Tibial artery (tissue), 4 donors: ENCODE measurements around the gene ARHGEF38.

ENCODE experiments used
- DNase-seq, 2 donors: peaks; one replicate each; pipeline ENCODE4 v3.0.0-alpha.2; 2019
- H3K27ac ChIP-seq, 2 donors: fragments of 200-600 bp; sonication (generic) in 1 of 2; 1 replicate in 1 of 2; 2 replicates in 1 of 2; pipeline ENCODE4 v1.5.1; 2018 to 2019; ENCODE audit warnings: mild to moderate bottlenecking in 1 of 2
- H3K27me3 ChIP-seq, 2 donors: fragments of 200-600 bp; sonication (generic) in 1 of 2; one replicate each; pipeline versions ENCODE4 v1.5.1 to v1.6.0; 2016 to 2019
- H3K36me3 ChIP-seq, 3 donors: fragments of 200-600 bp; sonication (generic) in 2 of 3; one replicate each; pipeline ENCODE4 v1.5.1; 2016 to 2019; ENCODE audit warnings: mild to moderate bottlenecking in 2 of 3
- H3K4me1 ChIP-seq, 4 donors: fragments of 200-600 bp; sonication (generic) in 2 of 4; 1 replicate in 3 of 4; 2 replicates in 1 of 4; pipeline ENCODE4 v1.5.1; 2016 to 2019
- H3K4me3 ChIP-seq, 2 donors: fragments of 200-600 bp; sonication (generic) in 1 of 2; 1 replicate in 1 of 2; 2 replicates in 1 of 2; pipeline ENCODE4 v1.5.1; 2018 to 2019; ENCODE audit warnings: mild to moderate bottlenecking in 2 of 2
- H3K9me3 ChIP-seq, 3 donors: fragments of 200-600 bp; sonication (generic) in 1 of 3; one replicate each; pipeline ENCODE4 v1.5.1; 2016 to 2019
- CTCF ChIP-seq, 2 experiments: fragments of 200-600 bp in 1 of 2; fragments of 450-650 bp in 1 of 2; IDR thresholded peaks; one replicate each; pipeline ENCODE4 v1.5.1; 2017 to 2019; ENCODE audit warnings: antibody characterized with exemption in 2 of 2, mild to moderate bottlenecking in 1 of 2, moderate library complexity in 1 of 2
- intact Hi-C: fragments of 100-400 bp; cut with DNase I; formaldehyde crosslinking; loops from one replicate; pipeline ENCODE4 v1.15.0; 2023; ENCODE audit warnings: low total_unique reads

ARHGEF38 gene

DNA sequence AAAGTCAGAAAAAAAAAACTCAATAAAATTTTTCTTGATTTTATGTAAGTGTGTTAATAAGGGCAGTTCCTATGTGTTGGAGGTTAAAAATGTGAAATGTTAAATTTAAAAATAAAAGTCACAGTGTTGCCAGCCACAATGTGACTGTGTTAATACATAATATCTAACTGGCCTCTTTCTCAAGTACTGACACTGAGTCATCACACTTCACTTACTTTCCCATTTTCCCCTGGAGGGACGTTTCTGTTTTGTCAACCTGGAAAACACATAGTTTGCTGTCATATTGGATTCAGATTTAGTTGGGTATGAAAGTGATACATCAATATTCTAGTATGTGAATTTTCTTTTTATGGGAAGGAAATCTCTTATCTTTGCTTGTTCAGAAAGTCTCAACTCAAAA lies 46.4 kb downstream of the ARHGEF38 start:
- DNase-seq, result no peak
- Histone ChIP-seq H3K27me3 (no peaks in the 10 kb centered on the region), H3K27ac (no peak overlapping the region), H3K36me3 (no peaks in the 10 kb centered on the region), H3K9me3 (no peaks in the 10 kb centered on the region), H3K4me3 (no peak overlapping the region), H3K4me1 (no peaks in the 10 kb centered on the region)
- no peak for TF ChIP-seq CTCF (IDR thresholded peaks at IDR 0.05)
- intact Hi-C loops, result no loop called here

- no peak for TF ChIP-seq CTCF (IDR thresholded peaks at IDR 0.05)
- no peaks in the 10 kb centered on the region for H3K4me1 ChIP-seq
- intact Hi-C loops, result no loop called here
- no peaks in the 10 kb centered on the region for H3K36me3 ChIP-seq
- no peaks in the 10 kb centered on the region for H3K27me3 ChIP-seq
- no peak for DNase-seq
- H3K27ac ChIP-seq, result no peak overlapping the region
- no peaks in the 10 kb centered on the region for H3K9me3 ChIP-seq
- H3K4me3 ChIP-seq, result no peak overlapping the region
Observed at GRCh38 chr4:105599482-105599881, 47.1 kb downstream of the ARHGEF38 start.

- intact Hi-C loops, result no loop called here
- no peaks in the 10 kb centered on the region for H3K36me3 ChIP-seq
Observed at GRCh38 chr4:105599932-105600655, 47.7 kb downstream of the ARHGEF38 start.

GRCh38 chr4:105600951-105601350 lies 48.5 kb downstream of the ARHGEF38 start:
- intact Hi-C loops, result no loop called here
- DNase-seq, result no peak

More at GRCh38 chr4:105599932-105600655, 47.7 kb downstream of the ARHGEF38 start:
- Histone ChIP-seq H3K4me1 (no peaks in the 10 kb centered on the region), H3K9me3 (no peaks in the 10 kb centered on the region), H3K27me3 (no peaks in the 10 kb centered on the region), H3K4me3 (no peak overlapping the region), H3K27ac (no peak overlapping the region)
- no peak for DNase-seq
- TF ChIP-seq CTCF (IDR thresholded peaks at IDR 0.05), result no peak

DNA sequence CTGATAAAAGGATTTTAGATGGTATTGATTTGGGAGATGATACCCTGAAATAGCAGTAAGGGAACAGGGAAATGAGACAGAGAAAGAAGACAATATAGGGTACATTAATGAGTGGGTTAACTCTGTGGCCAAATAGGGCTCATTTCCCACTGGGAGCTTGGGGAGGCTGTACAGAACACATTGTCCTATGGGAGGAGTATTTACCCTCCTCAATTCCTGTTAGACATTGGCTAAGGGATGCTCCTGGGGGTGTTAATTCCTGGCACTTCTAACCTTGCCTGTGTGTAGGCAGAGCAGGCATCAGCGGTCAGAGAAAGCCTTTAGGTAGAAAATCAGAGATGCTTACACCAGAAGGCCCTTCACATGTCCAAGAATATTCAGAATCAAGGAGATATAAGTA lies 49.0 kb downstream of the ARHGEF38 start:
- no peaks in the 10 kb centered on the region for H3K9me3 ChIP-seq
- H3K4me1 ChIP-seq, result no peaks in the 10 kb centered on the region
- H3K36me3 ChIP-seq, result no peaks in the 10 kb centered on the region
- DNase-seq, result no peak
- no peak for TF ChIP-seq CTCF (IDR thresholded peaks at IDR 0.05)
- intact Hi-C loops, result no loop called here
- H3K27ac ChIP-seq, result no peak overlapping the region
- H3K27me3 ChIP-seq, result no peaks in the 10 kb centered on the region
- H3K4me3 ChIP-seq, result no peak overlapping the region

More at GRCh38 chr4:105600951-105601350, 48.5 kb downstream of the ARHGEF38 start:
- Histone ChIP-seq H3K4me1 (no peaks in the 10 kb centered on the region), H3K4me3 (no peak overlapping the region), H3K27ac (no peak overlapping the region), H3K27me3 (no peaks in the 10 kb centered on the region), H3K9me3 (no peaks in the 10 kb centered on the region), H3K36me3 (no peaks in the 10 kb centered on the region)
- no peak for TF ChIP-seq CTCF (IDR thresholded peaks at IDR 0.05)
